HK-2 (cell line): ENCODE data around the gene MRPS14.
A peak's percentile ranks its signal among the peaks of the same experiment; 100 is the strongest.
"Not testable (repeated sequence)": the region's sequence is repeated elsewhere in the genome, so short reads cannot be mapped to it uniquely, and the experiment has no call there.

Experiments used
- DNase-seq: peaks from one replicate; pipeline ENCODE4 v3.0.0-alpha.2; 2018; ENCODE audit not compliant: unreplicated experiment

Gene MRPS14

DNA sequence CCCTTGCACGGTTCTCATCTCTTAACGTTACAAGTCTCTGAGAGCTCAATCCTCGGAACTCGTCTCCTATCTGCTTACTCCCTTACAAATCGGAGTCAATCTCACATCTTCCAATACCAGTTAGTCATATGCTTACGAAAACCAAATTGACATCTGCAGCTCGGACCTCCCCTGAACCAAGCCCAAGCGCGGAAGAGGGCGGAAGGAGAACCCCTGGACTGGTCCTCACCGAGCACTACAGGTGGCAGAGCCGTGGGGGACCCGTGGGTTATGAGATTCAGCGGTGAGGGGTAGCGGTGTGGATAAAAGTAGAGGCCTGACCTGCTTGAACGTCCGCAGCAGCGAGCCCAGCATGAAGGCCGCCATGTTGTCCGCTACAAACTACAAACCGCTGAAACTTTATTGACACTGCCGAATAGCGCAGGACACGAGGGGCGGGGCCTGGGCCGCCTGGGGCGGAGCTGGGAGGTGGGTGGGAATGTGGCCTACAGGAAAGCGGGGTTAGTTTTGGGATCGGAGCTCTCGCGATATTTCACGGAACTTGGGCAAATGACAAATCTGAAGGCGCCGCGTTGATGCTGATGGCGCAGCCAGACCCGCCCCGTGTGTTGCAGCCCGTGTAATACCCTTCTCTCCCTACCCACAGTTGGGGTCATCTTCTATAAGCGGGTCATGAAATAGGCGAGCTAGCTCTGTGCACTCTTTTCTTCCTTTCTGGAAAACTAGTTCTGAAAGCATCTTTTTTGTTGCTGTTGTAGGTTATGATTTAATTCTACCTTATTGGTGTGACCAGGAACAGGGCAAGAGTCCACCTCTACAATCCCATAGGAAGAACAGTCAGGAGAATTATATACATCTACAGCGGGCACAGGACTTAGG, at the start of gene MRPS14:
Gene MRPS14 (minus strand): TSS at position 383 of the 879 bp plus-strand sequence. CDS start 17 bp downstream, at position 366.
- DNase-seq = peak; percentile 99

DNA sequence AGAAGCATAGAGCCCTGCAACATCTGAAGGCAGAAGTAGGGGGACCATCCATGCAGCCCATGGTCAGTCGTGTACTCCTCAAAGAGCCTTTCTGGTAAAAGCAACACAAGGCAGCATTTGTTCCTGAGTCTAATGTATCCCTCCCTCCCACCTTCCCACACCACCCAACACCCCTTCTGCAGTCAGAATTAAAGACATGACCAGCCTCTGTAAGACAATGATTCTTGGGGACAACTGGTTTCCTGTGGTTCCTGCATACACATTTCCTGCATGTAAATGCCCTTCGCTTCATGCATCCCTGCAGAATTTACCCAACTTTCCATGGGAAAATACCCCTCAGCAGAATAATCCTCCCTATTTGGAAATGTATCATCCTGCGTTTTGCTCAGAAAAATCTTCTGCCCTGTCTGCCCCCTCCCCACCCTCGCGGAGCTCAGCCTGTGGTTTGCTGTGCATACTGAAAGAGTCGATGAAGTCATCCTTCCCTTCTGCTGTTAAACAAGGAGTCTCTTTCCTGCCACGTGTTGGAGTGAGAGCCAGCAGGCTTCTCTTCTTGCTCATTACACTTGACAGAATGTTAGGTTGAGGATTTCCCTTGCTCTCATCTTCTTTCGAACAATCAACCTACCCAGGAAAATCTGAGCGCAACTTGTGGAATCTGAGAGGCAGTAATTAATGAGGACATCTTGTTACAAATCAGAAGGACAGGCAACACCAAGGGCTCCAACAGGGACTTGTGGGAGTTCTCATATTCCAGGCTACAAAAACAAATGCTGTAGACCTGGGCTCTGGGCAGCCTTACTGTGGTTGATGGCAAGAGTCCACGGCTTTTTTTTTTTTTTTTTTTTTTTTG, 49.1 kb upstream of the MRPS14 start:
- DNase-seq = peak; percentile 34

DNA sequence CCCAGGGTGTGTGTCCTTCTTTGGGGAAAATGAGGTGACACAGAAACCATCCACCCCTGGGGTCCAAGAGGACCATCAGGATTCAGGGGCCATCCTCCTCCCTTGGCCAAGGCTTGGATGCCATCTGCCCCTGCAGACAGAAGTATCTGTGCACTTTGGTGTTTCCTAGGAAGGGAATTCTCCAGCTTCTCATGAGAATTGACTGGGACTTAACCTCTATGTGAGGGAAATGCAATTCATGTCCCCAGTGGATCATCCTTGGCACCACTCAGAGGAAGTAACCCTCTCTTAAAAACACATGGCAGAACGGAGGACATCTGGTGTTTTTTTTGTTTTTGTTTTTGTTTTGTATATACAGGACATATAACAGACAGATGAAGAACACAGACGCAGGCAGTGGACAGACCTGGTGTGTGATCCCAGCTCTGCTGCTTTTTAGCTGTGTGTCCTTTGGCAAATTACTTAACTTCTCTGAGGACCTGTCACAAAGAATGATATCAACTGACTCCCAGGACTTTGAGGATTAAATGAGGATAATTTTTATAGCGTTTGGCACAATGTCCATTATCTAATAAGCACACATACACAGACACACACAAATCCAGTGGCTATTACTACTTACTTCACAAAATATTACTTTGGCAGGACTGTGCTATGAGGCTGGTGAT, 48.2 kb upstream of the MRPS14 start:
- no peak for DNase-seq

DNA sequence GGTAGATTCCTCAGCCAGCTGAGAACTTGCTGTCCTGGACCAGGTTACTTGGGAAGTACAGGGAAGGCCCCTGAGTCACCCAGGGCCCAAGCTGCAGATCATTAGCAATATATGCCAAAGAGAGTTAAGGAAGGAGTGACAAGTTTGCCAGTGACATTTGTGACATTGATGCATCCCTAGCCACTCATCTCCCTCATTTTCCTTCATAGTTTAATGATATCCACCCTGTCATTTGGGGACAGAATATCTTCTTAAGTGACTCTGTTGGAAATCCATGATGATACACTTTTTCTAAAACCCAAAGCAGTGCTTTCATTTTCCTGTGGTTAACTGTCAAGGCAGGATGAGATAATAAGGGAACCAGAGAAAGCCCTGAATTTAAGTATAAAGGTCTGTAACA, 47.6 kb upstream of the MRPS14 start:
- no peak for DNase-seq

DNA sequence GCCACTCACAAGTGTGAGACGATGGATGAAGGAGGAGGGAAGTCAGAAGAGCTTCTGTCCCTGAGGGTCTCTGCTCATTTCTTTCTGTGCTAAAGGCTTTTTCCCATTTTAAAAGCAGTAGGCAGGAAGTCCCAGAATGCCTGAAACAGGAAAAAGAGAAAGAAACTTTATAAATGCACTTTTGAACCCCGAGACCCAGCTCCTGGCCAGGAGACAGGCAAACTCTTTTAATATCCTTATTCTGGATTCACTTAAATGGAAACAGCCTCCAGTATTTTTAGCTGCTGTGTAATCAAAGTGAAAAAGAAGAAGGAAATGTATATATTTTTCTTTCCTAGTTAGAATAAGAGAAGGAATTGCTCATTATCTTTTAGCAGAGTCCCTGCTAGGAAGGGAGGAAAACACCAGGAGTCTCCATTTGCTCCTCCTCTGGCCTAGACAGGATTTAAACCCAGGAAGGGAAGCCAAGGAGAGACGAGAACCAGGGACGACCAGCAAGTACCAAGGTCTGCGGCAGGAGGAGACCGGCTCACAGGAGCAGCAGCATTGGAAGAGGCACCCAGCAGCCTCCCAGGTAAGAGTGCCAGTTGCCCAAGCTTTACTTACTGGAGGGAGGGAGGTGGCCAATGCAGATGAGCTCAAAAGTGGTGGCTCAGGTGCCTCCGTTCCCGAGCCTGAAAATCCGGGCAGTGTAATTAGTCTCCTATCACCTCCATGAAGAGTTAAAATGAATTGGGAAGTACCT, 44.3 kb upstream of the MRPS14 start, which contains the start of gene TNN:
Gene TNN (plus strand): TSS at position 472 of the 745 bp plus-strand sequence. CDS start 9,586 bp downstream, outside the sequence.
- DNase-seq = no peak

DNA sequence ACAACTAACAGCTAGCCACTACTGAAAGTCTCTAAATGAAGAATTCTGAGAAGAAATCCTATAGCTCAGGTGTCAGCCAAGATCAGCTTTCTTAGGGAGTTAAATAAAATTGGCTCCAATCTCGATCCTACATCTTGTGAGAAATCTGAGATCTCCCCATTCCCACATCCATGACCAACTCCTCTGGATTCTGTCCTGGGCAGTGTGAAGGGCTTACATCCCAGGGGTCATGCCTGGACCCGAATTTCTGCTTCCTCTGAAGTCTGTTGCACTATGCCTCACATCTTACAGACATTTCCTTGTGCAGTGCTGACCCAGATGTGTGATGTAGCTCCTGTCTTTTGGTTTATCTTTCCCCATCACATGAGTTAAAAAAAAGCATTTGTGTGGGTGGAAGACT, 39.6 kb upstream of the MRPS14 start:
- DNase-seq = no peak

DNA sequence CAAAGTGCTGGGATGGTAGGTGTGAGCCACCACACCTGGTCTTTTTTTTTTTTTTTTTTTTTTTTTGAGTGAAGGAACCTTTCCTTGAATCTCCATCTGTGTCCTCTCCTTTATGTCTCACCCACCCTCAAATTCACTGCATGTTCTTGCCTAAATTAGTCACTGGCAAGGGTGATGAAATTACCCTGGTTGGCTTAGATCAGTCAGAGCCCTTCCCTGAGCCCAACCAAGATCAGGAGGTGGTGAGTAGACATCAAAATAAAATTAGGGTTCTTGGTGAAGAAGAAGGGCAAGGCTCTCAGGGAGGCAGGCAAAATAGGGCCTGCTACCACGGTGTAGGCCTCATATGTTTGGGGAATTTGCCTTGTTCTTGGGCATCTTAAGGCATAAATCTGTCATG, 39.1 kb upstream of the MRPS14 start:
- DNase-seq = no peak

DNA sequence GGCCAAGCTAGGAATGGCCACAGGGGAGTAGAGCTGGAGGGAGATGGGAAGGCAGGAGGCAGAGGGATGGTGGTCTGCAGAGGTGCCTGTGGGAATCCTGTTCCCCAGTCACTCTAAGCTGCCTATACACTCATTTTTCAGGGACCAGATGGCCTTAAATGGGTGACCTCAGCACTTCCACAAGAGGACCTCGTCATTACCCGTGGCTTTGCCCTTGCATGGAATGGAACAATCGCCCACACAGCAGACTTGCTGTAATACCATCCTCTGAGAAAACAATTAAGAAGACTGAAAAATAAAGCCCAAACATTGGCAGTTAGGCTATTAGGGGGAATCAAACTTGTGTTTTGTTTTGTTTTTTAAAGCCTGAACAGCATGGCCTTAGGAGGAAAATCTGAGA, 31.5 kb upstream of the MRPS14 start:
- DNase-seq = no peak

DNA sequence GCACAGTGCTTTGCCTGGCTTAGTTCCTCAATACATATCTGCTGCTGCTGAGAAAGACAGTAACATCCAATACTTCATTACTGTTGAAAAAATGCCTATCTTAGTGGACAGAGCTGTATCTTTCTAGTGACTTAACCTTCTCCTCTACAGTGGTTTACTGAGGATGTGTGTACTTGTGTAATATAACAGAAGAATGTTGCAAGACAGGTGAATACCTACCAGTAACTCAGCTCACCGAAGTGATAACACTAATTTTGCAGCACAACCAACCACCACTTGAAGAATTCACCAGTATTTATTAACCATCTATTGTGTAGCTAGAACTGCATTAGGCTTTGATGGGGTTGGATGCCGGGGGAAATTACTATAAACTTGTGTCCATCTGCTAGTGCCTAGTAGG, 27.8 kb upstream of the MRPS14 start:
- DNase-seq = no peak

DNA sequence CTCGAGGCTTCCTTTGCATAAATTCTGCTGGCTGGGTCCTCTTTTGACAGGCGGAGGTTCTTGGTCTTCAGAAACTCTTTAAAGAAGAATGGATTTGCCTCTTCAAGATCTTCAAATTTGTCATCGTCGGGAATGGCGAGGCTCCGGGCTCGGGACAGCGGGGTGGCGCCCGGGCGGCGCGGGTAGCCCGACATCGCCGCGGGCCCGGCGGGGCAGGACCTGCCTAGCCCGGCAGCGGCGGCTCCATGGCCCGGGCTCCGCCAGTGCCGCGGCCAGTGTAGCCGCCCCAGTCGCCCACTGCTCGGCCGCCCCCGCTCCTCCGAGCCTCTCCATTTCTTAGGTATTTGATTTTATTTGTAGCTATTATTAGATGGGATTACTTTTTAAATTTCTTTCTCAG, 22.3 kb upstream of the MRPS14 start:
- DNase-seq = no peak

DNA sequence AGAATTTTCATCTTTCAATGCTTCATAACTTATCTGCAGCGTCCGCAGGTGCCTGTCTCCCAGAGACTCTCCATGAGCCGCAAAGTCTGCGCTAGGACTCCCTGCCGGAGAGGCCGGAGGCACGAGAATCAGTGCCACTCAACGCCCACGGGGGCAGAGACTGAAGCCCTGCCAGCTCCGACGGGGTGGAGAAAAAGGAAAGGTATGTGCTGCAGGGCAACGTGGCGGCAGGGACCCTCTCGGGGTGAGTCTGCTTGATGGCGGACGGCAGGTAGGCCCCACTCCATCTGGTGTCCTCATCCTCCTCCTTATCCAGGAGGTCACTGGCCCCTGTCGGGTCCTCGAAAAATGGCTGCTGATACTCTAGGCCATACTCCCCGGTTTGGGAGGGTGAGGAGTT, 21.9 kb upstream of the MRPS14 start:
- DNase-seq = no peak

DNA sequence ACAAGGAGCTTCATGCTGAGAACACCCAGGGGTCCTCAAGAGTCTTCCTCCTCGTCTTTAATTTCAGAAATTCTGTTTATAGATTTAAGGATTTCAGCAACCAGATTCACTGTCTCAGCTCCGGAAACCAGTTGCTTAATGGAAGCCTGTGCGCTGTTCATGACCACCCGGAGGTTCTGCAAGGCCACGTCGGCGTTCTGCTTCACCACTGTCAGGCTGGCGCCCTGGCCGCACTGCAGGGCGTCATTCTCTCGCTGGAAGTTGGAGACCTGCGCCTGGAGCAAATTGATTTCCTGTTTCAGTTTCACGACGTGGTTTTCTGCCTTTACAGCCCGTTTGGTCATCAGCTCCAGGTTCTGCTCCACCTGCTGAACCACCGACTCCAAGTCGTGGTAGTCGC, 21.4 kb upstream of the MRPS14 start:
- not testable (repeated sequence) for DNase-seq

DNA sequence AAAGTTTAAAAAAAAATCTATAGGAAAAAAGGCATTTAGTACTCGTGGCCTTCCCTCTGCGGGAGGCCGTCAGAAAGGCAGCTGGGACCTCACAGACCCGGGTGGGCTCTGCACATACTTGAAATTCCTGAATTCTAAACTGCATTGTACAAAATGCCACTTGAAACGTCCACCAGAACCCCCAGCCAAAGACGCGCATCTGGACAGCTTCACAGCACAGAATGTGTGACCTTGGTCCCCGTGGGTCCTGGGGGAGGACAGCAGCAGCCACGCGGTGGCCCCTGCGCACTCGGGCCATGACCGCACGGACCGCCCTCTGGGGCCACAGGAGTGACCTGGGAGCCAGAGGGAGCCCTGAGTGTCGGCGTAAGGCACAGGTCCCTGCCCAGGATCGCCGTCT, 20.6 kb upstream of the MRPS14 start:
- no peak for DNase-seq

DNA sequence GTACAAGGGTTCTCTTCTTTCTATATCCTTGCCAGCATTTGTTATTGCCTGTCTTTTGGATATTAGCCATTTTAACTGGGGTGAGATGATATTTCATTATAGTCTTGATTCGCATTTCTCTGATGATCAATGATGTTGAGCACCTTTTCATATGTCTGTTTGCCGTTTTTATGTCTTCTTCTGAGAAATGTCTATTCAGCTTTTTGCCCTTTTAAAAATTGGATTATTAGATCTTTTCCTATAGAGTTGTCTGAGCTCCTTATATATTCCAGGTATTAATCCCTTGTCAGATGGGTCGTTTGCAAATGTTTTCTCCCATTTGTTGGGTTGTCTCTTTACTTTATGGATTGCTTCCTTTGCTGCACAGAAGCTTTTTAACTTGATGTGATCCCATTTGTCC, 19.4 kb upstream of the MRPS14 start:
- DNase-seq = no peak

DNA sequence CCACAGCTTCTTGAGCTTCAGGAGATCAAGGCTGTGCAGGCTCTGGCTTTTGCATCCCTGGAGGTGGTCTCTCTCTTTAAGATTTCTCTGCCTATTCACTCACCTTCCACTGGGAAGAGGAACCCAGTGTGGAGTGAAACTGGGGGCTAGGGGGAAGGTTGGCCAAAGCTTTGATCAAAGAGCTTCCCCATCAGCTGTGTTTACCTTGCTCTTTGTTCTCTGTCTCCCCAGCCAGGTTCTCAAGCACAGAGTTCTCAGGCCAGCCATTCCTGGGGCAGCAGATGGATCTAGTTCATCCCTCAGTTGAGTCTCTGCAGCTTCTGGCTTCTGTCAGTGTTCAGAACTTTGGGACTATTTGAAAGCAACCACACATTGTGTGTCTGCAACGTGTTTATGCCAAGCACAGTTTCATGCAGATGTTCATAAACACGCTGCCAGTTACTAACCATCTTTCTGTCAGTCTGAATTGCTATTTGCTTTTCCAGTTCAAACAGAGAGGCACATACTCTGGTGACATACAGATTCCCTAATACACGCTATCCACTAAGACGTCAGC, 17.2 kb upstream of the MRPS14 start:
- DNase-seq = no peak

DNA sequence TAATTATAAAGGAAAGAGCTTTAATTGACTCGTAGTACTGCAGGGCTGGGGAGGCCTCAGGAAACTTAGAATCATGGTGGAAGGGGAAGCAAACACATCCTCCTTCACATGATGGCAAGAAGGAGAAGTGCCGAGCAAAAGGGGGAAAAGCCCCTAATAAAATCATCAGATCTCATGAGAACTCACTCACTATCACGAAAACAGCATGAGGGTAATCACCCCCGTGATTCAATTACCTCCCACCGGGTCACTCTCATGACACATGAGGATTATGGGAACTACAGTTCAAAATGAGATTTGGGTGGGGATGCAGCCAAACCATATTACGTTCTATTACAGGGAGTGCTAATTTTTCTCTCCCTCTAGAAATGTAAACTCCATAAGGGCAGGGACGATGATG, 14.2 kb upstream of the MRPS14 start:
- no peak for DNase-seq

DNA sequence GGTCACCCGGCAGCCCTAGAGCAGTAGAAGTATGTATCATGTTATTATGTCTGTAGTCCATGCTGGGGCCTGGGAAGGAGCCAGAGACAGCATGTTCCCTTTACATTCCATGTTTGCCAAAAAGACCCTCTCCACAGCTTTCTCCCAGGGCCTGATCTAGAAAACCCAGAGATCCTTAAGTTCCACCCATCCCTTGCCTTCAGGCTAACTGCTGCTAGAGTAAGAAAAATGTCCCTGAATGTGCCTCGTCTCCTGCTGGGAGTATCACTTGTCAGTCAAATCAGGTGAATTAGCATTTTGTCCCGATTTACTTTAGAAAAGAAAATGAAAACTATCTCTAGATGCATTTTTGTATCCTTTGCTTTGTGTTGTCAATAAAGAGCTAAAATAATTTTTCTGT, 13.3 kb upstream of the MRPS14 start:
- DNase-seq = no peak

DNA sequence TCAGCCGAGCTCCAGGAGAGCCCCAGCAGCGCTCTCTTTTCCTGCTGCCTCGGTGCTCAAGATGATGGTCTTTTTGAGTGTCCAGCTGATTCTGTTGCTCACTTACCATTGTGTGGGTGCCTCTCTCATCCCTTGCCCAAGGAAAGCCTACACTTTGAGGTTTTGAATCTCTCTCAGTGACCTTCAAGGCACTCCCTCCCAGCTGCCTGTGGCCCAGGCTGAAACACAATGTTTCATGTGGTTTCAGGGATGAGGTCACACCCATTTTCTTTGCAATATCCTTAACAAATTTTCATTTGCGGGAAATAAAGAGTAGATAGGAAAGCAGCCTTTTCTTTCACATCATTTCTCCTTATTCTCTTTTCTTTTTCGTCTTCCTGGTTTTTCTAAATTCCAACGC, 12.6 kb upstream of the MRPS14 start:
- no peak for DNase-seq

DNA sequence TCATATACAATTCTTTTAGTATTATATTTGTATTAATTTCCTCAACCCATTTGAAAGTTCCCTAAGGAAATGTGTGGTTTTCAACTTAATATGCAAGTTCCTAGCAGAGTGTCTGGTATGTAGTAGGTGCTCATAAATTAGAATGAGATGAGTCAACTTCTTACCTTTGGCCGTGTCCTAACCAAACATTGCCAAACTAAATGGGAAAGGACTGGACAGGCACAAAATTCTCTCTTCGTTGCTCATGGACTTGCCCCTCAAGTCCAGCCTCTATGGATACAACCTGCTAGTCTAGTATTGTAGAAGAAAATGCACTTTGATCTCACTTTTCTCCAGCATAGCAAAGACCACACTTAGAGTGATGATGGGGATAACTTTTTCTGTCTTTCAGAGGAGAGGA, 11.6 kb upstream of the MRPS14 start:
- no peak for DNase-seq

DNA sequence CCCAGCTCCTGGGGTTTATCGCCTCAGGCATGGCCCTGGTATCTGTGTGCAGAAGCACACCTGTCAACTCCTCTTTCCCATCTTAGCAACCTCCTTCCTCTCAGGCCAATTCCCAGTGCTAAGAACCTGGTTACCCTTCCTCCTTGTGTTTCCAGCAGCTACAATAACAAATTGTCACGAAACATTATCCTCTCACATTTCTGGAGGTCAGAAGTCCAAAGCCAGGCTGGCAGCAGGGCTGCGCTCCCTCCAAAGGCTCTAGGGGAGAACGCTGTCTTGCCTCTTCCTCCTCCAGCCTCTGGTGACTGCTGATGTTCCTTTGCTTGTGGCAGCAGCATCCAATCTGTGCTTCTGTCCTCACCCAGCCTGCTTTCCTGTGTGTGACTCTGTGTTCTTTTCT, 10.7 kb upstream of the MRPS14 start:
- DNase-seq = no peak

DNA sequence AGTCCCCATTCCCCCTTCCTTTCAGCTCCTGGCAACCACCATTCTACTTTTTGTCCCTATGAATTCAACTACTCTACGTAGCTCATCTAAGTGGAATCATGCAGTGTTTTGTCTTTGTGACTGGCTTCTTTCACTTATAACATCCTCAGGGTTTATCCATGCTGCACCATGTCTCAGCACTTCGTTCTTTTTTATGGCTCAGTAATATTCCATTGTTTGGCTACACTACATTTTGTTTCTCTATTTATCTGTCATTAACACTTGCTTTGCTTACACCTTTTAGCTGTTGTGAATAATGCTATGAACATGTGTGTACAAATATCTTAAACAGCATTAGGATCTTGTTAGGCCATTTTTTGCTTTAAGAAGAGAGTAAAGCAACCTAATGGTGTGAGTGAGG, 1.5 kb upstream of the MRPS14 start:
- DNase-seq = no peak
